ENCODE results near the gene TTPAL.

DNA sequence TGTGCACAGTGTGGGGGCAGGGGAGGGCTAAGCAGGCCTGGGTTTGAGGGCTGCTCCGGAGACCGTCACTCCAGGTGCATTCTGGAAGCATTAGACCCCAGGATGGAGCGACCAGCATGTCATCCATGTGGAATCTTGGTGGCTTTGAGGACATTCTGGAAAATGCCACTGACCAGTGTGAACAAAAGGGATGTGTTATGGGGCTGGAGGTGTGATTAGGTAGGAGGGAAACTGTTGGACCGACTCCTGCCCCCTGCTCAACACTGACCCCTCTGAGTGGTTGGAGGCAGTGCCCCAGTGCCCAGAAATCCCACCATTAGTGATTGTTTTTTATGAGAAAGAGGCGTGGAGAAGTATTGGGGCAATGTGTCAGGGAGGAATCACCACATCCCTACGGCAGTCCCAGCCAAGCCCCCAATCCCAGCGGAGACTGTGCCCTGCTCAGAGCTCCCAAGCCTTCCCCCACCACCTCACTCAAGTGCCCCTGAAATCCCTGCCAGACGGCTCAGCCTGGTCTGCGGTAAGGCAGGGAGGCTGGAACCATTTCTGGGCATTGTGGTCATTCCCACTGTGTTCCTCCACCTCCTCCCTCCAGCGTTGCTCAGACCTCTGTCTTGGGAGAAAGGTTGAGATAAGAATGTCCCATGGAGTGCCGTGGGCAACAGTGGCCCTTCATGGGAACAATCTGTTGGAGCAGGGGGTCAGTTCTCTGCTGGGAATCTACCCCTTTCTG, 44.0 kb upstream of the TTPAL start:
- TF ChIP-seq, protein P1, sequence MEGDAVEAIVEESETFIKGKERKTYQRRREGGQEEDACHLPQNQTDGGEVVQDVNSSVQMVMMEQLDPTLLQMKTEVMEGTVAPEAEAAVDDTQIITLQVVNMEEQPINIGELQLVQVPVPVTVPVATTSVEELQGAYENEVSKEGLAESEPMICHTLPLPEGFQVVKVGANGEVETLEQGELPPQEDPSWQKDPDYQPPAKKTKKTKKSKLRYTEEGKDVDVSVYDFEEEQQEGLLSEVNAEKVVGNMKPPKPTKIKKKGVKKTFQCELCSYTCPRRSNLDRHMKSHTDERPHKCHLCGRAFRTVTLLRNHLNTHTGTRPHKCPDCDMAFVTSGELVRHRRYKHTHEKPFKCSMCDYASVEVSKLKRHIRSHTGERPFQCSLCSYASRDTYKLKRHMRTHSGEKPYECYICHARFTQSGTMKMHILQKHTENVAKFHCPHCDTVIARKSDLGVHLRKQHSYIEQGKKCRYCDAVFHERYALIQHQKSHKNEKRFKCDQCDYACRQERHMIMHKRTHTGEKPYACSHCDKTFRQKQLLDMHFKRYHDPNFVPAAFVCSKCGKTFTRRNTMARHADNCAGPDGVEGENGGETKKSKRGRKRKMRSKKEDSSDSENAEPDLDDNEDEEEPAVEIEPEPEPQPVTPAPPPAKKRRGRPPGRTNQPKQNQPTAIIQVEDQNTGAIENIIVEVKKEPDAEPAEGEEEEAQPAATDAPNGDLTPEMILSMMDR (conservative IDR thresholded peaks at IDR 0.05; ENCODE audit: low read length): no peak
- no peak for TF ChIP-seq EZH2phosphoT487 (IDR thresholded peaks at IDR 0.05; ENCODE audit: borderline replicate concordance, low read depth, low read length)
